GM19395 (cell line): Measurements from ENCODE around the gene ZNF655.
"Not testable (repeated sequence)": the region's sequence is repeated elsewhere in the genome, so short reads cannot be mapped to it uniquely, and the experiment has no call there.

Experiments used
- ATAC-seq: cut with Tn5 transposase; IDR thresholded peaks from one replicate; pipeline ENCODE4 v1.9.1; 2021; ENCODE audit warnings: mild to moderate bottlenecking, moderate library complexity; ENCODE audit not compliant: unreplicated experiment

Gene ZNF655

GRCh38 chr7:99560834-99561736 is 2.6 kb downstream of the ZNF655 start:
- ATAC-seq, result no peak

GRCh38 chr7:99561737-99562051 is 3.3 kb downstream of the ZNF655 start:
- ATAC-seq, result no peak

GRCh38 chr7:99562114-99562784 is 3.8 kb downstream of the ZNF655 start:
- ATAC-seq, result no peak

GRCh38 chr7:99562832-99563231 is 4.4 kb downstream of the ZNF655 start:
- ATAC-seq, result no peak

- no peak for ATAC-seq
Observed at GRCh38 chr7:99563650-99564049, 5.2 kb downstream of the ZNF655 start.

GRCh38 chr7:99568770-99569169 is 10.3 kb downstream of the ZNF655 start:
- ATAC-seq, result not testable (repeated sequence)

GRCh38 chr7:99571768-99572167 is 13.3 kb downstream of the ZNF655 start:
- ATAC-seq, result no peak

- ATAC-seq, result no peak
Observed at GRCh38 chr7:99573257-99573656, 14.8 kb downstream of the ZNF655 start.

- no peak for ATAC-seq
Observed at GRCh38 chr7:99576251-99576650, 17.8 kb downstream of the ZNF655 start.

GRCh38 chr7:99579281-99579955 is 21.0 kb downstream of the ZNF655 start:
- no peak for ATAC-seq

- ATAC-seq, result no peak
Observed at GRCh38 chr7:99579956-99580777, 21.7 kb downstream of the ZNF655 start.

- not testable (repeated sequence) for ATAC-seq
Observed at GRCh38 chr7:99580778-99581332, 22.4 kb downstream of the ZNF655 start.

- ATAC-seq, result no peak
Observed at GRCh38 chr7:99588868-99589267, 30.4 kb downstream of the ZNF655 start.

- ATAC-seq, result no peak
Observed at GRCh38 chr7:99594948-99595745, 36.7 kb downstream of the ZNF655 start.

GRCh38 chr7:99596408-99596955 is 38.0 kb downstream of the ZNF655 start:
- ATAC-seq, result no peak

- ATAC-seq, result no peak
Observed at GRCh38 chr7:99597762-99598501, 39.5 kb downstream of the ZNF655 start, which contains the start of gene TMEM225B. TSS of gene TMEM225B (plus strand) at chr7:99598267. CDS start at chr7:99604389, 6,122 bp downstream.

- ATAC-seq, result no peak
Observed at GRCh38 chr7:99599836-99600235, 41.4 kb downstream of the ZNF655 start.

GRCh38 chr7:99601656-99602310 is 43.3 kb downstream of the ZNF655 start:
- no peak for ATAC-seq
